Peyer's patch (tissue), 4 donors: ENCODE measurements around the gene WDR91. TPM values are rescaled to one million over a fixed set of nuclear protein-coding genes. Genes with fewer than 3 reads are reported as not detected.

Experiments
- DNase-seq, 3 donors: peaks; one replicate each; pipeline ENCODE4 v3.0.0-alpha.2; 2017 to 2019
- H3K27ac ChIP-seq, 4 donors: fragments of 200-600 bp; sonication (generic); one replicate each; pipeline ENCODE4 v1.5.1; 2016 to 2019
- H3K27me3 ChIP-seq, 2 donors: fragments of 200-600 bp; sonication (generic); one replicate each; pipeline ENCODE4 v1.5.1; 2019
- H3K36me3 ChIP-seq, 3 donors: fragments of 200-600 bp; sonication (generic); one replicate each; pipeline ENCODE4 v1.5.1; 2016 to 2019
- H3K4me1 ChIP-seq, 4 donors: fragments of 200-600 bp; sonication (generic); one replicate each; pipeline ENCODE4 v1.5.1; 2016 to 2019
- H3K4me3 ChIP-seq, 4 donors: fragments of 200-600 bp; sonication (generic); 1 replicate in 3 of 4; 2 replicates in 1 of 4; pipeline ENCODE4 v1.5.1; 2016 to 2019; ENCODE audit warnings: mild to moderate bottlenecking in 1 of 4
- H3K9me3 ChIP-seq, 4 donors: fragments of 200-600 bp; sonication (generic); one replicate each; pipeline ENCODE4 v1.5.1; 2016 to 2019; ENCODE audit warnings: mild to moderate bottlenecking in 1 of 4
- POLR2A ChIP-seq, 2 donors: fragments of 450-650 bp; IDR thresholded peaks; one replicate each; pipeline ENCODE4 v1.5.1; 2017; ENCODE audit warnings: antibody characterized with exemption in 2 of 2, mild to moderate bottlenecking in 2 of 2, moderate library complexity in 2 of 2
- total RNA-seq, 4 donors: library from RNA; depleted of rRNA; stranded (reverse); fragments of >200 nt; gene quantifications; one replicate each; pipeline ENCODE4 v1.1.0, GENCODE V29; 2016
- TF ChIP-seq, protein P1 (sequence below), 6 experiments: fragments of 450-650 bp in 4 of 6; fragments of 200-600 bp in 2 of 6; sonication (generic) in 1 of 6; IDR thresholded peaks; one replicate each; pipeline ENCODE4 v1.5.1; 2017 to 2019; ENCODE audit warnings: antibody characterized with exemption in 6 of 6, mild to moderate bottlenecking in 3 of 6, moderate library complexity in 1 of 6

Gene WDR91
- total RNA-seq, 4 donors from 2014 or later, result 6.7 to 44.6 (median 22.2) TPM

DNA sequence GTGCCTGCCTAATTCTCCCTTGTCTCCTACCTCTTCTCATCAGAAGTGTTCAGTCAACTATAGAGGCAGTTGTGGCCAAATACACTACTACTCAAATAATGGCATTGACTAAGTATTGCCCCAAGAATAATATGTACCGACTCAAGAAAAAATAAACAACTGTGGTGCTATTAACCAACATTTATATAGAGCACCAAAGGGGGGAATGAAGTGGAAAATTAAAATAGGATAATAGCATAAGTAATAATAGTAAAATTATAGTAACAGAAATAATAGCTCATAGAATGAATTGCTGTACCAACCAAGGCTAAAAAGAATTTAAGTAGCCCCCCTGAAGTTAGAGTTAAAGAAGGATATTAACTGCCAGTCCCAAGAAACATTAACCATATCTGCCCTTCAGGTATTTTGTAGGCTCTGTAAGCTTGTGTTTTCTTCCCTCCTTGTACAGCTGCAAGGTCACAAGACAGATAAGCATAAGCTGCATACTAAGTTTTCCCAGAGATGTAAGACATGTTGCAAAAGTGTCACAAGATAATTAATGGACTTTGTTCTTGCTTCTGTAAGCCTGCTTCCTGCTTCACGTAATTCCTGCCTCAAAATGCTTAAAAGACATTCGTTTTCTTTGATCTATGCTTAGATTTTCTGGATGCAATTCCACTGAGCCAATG, 29.9 kb downstream of the WDR91 start:
- Histone ChIP-seq H3K36me3 (peaks cover 0 to 40% (median 0%) of the 10 kb centered on the region in 3 donors), H3K27ac (no peak overlapping the region), H3K27me3 (no peaks in the 10 kb centered on the region), H3K4me3 (no peak overlapping the region), H3K9me3 (peaks cover 0 to 38% (median 10%) of the 10 kb centered on the region in 4 donors), H3K4me1 (no peaks in the 10 kb centered on the region)
- no peak for DNase-seq
- TF ChIP-seq, protein P1, sequence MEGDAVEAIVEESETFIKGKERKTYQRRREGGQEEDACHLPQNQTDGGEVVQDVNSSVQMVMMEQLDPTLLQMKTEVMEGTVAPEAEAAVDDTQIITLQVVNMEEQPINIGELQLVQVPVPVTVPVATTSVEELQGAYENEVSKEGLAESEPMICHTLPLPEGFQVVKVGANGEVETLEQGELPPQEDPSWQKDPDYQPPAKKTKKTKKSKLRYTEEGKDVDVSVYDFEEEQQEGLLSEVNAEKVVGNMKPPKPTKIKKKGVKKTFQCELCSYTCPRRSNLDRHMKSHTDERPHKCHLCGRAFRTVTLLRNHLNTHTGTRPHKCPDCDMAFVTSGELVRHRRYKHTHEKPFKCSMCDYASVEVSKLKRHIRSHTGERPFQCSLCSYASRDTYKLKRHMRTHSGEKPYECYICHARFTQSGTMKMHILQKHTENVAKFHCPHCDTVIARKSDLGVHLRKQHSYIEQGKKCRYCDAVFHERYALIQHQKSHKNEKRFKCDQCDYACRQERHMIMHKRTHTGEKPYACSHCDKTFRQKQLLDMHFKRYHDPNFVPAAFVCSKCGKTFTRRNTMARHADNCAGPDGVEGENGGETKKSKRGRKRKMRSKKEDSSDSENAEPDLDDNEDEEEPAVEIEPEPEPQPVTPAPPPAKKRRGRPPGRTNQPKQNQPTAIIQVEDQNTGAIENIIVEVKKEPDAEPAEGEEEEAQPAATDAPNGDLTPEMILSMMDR (IDR thresholded peaks at IDR 0.05), result no peak
- TF ChIP-seq POLR2A (IDR thresholded peaks at IDR 0.05), result no peak

DNA sequence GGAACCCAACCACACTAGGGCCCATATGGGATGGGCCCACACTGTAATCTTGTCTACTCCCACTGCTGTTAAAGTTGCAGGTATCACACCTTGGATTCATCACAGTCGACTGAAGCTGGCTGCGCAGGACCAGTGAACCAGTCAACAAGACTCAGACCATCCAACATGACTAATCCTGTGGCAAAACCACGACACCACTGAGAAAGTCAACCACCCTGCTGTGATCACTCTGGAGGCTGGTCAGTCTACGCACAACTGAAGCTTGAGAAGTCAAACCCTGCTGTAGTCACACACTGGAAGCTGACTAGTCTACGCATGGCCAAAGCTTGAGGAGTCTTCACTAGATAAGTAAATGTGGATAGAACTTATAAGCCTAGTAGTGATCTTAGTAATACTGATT, 31.2 kb downstream of the WDR91 start:
- no peak for DNase-seq
- peaks cover 0 to 27% (median 0%) of the 10 kb centered on the region in 3 donors for H3K36me3 ChIP-seq
- H3K4me1 ChIP-seq, result no peaks in the 10 kb centered on the region
- no peak overlapping the region for H3K4me3 ChIP-seq
- TF ChIP-seq, protein P1 (IDR thresholded peaks at IDR 0.05), result no peak
- TF ChIP-seq POLR2A (IDR thresholded peaks at IDR 0.05), result no peak
- H3K27me3 ChIP-seq, result no peaks in the 10 kb centered on the region
- peaks cover 0 to 38% (median 10%) of the 10 kb centered on the region in 4 donors for H3K9me3 ChIP-seq
- no peak overlapping the region for H3K27ac ChIP-seq

DNA sequence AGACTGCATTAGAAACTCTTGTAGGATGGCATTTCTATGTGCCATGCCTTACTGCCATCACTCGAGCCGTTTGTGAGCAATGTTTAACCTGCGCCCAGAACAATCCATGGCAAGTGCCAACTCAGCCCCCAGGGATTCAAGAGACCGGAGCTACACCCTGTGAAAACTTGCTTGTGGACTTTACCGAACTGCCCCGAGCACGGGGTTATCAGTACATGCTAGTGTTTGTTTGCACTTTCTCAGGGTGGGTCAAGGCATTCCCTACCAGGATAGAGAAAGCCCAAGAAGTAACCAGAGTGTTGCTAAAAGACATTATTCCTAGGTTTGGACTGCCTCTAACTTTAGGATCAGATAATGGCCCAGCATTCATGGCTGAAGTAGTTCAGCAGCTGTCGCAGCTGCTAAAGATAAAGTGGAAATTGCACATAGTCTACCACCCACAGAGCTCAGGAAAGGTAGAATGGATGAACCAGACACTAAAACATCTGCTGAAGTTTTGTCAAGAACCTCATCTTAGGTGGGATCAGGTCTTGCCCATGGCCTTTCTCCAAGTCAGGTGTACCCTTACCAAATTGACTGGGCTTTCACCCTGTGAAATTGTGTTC, 31.9 kb downstream of the WDR91 start:
- H3K9me3 ChIP-seq, result peaks cover 0 to 38% (median 10%) of the 10 kb centered on the region in 4 donors
- TF ChIP-seq, protein P1 (IDR thresholded peaks at IDR 0.05), result no peak
- TF ChIP-seq POLR2A (IDR thresholded peaks at IDR 0.05), result no peak
- no peaks in the 10 kb centered on the region for H3K4me1 ChIP-seq
- no peak overlapping the region for H3K27ac ChIP-seq
- DNase-seq, result no peak
- H3K27me3 ChIP-seq, result no peaks in the 10 kb centered on the region
- H3K36me3 ChIP-seq, result peaks cover 0 to 20% (median 0%) of the 10 kb centered on the region in 3 donors
- H3K4me3 ChIP-seq, result no peak overlapping the region

DNA sequence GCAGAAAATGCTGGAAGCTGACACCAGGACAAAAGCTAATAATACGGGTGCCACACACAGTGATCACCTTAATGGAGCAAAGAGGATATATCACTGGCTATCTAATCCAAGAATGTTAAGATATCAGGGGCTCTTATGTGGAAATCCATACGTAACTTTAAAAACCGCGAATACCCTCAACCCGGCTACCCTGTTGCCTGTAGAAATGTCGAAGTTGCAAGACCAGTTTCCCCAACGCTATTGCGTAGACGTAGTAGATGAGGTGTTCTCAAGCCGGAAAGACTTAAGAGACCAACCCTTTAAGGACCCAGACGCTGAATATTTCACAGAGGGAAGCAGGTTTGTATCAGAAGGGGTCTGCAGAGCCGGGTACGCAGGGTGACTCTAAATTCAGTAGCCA, 33.0 kb downstream of the WDR91 start:
- no peak for TF ChIP-seq POLR2A (IDR thresholded peaks at IDR 0.05)
- TF ChIP-seq, protein P1 (IDR thresholded peaks at IDR 0.05), result no peak
- no peak overlapping the region for H3K27ac ChIP-seq
- peaks cover 0 to 13% (median 0%) of the 10 kb centered on the region in 3 donors for H3K36me3 ChIP-seq
- DNase-seq, result no peak
- no peaks in the 10 kb centered on the region for H3K27me3 ChIP-seq
- H3K4me3 ChIP-seq, result no peak overlapping the region
- H3K9me3 ChIP-seq, result peaks cover 0 to 37% (median 10%) of the 10 kb centered on the region in 4 donors
- no peaks in the 10 kb centered on the region for H3K4me1 ChIP-seq

DNA sequence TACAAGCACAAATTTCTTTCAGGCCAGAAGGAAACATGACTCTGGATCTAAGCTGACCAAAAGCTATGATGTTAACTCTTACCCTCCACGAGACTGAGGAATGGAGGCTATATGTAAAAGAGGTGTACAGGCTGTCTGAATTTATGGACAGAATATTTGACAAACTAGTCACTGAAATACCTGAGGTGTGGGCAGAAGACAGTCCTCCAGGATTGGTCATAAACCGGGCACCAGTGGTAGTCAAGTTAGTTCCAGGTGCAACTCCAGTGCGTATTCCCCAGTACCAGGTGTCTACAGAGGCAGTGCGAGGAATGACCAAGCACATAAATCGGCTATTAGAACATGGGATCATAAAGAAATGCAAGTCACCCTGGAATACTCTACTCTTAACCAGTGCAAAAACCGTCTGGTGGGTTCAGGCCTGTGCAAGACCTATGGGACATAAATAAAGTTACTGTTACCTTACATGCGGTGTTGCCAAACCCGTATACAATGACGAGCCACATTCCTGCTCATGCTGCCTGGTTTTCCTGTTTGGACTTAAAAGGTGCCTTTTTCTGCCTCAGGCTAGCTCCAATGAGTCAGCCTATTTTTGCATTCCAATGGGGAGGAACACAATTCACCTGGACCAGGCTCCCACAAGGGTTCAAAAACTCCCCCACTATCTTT, 34.2 kb downstream of the WDR91 start:
- DNase-seq, result no peak
- no peak overlapping the region for H3K27ac ChIP-seq
- no peak overlapping the region for H3K4me3 ChIP-seq
- H3K9me3 ChIP-seq, result peaks cover 0 to 26% (median 7%) of the 10 kb centered on the region in 4 donors
- H3K4me1 ChIP-seq, result no peaks in the 10 kb centered on the region
- peaks cover 0 to 4% (median 0%) of the 10 kb centered on the region in 3 donors for H3K36me3 ChIP-seq
- TF ChIP-seq, protein P1 (IDR thresholded peaks at IDR 0.05), result no peak
- no peak for TF ChIP-seq POLR2A (IDR thresholded peaks at IDR 0.05)
- no peaks in the 10 kb centered on the region for H3K27me3 ChIP-seq
